PFSK-1 (cell line): Measurements from ENCODE around the gene KRT9.

Experiments used
- FOXP2 ChIP-seq: optimal IDR thresholded peaks from 2 replicates; pipeline ENCODE3; 2011; ENCODE audit warnings: borderline replicate concordance, control low read depth, inconsistent platforms; ENCODE audit not compliant: insufficient read depth; ENCODE audit errors: extremely low read length, extremely low read depth
- POLR2AphosphoS5 ChIP-seq: IDR thresholded peaks from 2 replicates; pipeline ENCODE4 v1.6.1; 2012; ENCODE audit warnings: low read depth, mild to moderate bottlenecking, control low read depth, low read length, moderate library complexity
- REST ChIP-seq, 2 experiments: IDR thresholded peaks; 2 replicates each; pipeline versions ENCODE4 v1.6.1 to v1.8.0; 2011 to 2012; ENCODE audit warnings: low read depth in 2 of 2, low read length in 2 of 2, control low read depth in 1 of 2, inconsistent platforms in 1 of 2, mild to moderate bottlenecking in 1 of 2, moderate library complexity in 1 of 2; ENCODE audit not compliant: insufficient read depth in 1 of 2
- SIN3A ChIP-seq: IDR thresholded peaks from 2 replicates; pipeline ENCODE4 v1.6.1; 2012; ENCODE audit warnings: mild to moderate bottlenecking, low read length, moderate library complexity, borderline replicate concordance; ENCODE audit not compliant: insufficient read depth
- TAF1 ChIP-seq: IDR thresholded peaks from 2 replicates; pipeline ENCODE4 v1.6.1; 2012; ENCODE audit warnings: low read length, control low read depth, borderline replicate concordance; ENCODE audit not compliant: insufficient read depth

DNA sequence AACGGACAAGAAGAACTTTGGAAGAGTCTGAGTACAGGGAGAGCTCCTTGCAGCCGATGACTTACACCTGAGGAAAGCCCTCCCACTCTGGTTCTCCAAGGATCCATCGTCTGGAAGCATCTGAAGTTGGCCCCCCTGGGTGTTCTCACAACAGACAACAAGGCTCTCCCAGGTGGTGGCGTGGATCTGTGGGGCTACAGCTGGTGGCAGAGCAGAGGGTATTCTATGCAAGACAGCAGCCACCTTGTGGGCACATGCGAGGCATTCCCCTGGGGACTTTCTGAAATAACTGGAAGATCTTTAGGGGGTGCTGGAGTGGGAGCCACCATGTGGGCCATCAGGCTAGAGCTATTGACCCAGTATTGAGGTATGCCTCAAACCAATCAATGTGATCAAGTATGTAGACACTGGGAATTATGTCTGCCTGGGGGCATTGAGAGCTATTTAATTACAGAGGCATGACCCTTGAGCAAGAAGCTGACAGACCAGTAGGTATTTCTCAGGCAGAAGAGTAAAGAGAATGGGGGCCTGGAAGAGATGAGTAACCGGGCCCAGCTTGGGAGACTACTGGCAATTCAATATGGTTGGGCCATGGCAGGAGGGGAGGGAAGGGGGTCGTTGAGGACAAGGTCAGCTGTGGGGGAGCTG is 36.8 kb downstream of the KRT9 start:
- TF ChIP-seq POLR2AphosphoS5 (no peak), TAF1 (no peak), SIN3A (no peak), REST (IDR thresholded peaks at IDR 0.05; ENCODE audit: insufficient read depth in 1 of 2, low read depth in 2 of 2, low read length in 2 of 2) (no peak), FOXP2 (no peak)
